PC-3 (cell line): Measurements from ENCODE around the gene GTF2A1L.

Experiments
- CTCF ChIP-seq: fragments of 300-600 bp; sonication (generic); conservative IDR thresholded peaks from 2 replicates; pipeline ENCODE4 v1.5.1; 2017; ENCODE audit warnings: antibody characterized with exemption, low read depth, mild to moderate bottlenecking, low read length
- EZH2 ChIP-seq: fragments of 300-600 bp; sonication (generic); IDR thresholded peaks from one replicate; pipeline ENCODE4 v1.6.1; 2017; ENCODE audit warnings: antibody characterized with exemption, mild to moderate bottlenecking, low read length; ENCODE audit not compliant: unreplicated experiment

GRCh38 chr2:48725696-48726494 lies 108.2 kb downstream of the GTF2A1L start:
- no peak for TF ChIP-seq CTCF
- no peak for TF ChIP-seq EZH2
